Transverse colon (tissue), 3 donors: Measurements from ENCODE around the gene CD244.

Experiments used
- POLR2A ChIP-seq: fragments of 450-650 bp; IDR thresholded peaks from one replicate; pipeline ENCODE4 v1.6.1; 2016; ENCODE audit warnings: antibody characterized with exemption, mild to moderate bottlenecking, moderate library complexity
- POLR2AphosphoS5 ChIP-seq, 3 donors: sonication (generic); formaldehyde crosslinking; IDR thresholded peaks; one replicate each; pipeline ENCODE4 v1.6.1; 2016; ENCODE audit warnings: antibody characterized with exemption in 3 of 3

DNA sequence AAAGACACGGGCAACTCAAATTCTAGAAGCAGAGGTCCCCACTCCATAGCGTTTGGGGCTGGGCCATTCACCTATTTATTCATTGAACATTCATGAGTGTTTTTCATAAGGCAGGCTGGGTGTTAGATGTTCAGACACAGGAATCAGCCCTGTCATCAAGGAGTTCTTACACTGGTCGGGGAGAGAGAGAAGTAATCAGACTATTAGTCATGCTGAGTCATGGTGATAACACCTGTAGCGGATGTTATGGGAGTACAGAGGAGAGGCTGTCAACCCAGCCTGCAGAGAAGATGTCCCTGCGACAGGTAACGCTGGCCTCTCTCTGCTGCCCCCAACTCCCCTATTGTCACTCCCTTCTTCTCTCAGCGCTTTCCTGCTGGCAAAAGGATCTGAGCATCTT lies 49.5 kb downstream of the CD244 start:
- TF ChIP-seq POLR2A, result no peak
- no peak for TF ChIP-seq POLR2AphosphoS5 (IDR thresholded peaks at IDR 0.05)
